Stimulated activated memory B cell treated with anti-CD40 and anti-IgM and Interleukin-4, amounts not matched to agents 10 μg/mL and 1 μg/mL and 100 μg/mL, for 72 hours (primary cell): ENCODE results near the gene GJC3.
"Not testable (repeated sequence)": the region's sequence is repeated elsewhere in the genome, so short reads cannot be mapped to it uniquely, and the experiment has no call there.

Experiments
- ATAC-seq: fragments of 150-1000 bp; cut with Tn5 transposase; 2 replicates; pipeline ENCODE4 v1.10.0; 2021
- H3K27ac Mint-ChIP-seq: one replicate; pipeline ENCODE4 v1.8.0; 2022; ENCODE audit warnings: mild to moderate bottlenecking, mixed read lengths
- H3K27me3 Mint-ChIP-seq: one replicate; pipeline ENCODE4 v1.8.0; 2022; ENCODE audit warnings: mixed read lengths
- H3K36me3 Mint-ChIP-seq: one replicate; pipeline ENCODE4 v1.8.0; 2022; ENCODE audit warnings: mixed read lengths
- H3K4me1 Mint-ChIP-seq: one replicate; pipeline ENCODE4 v1.8.0; 2022; ENCODE audit warnings: mixed read lengths
- H3K4me3 Mint-ChIP-seq: one replicate; pipeline ENCODE4 v1.8.0; 2022; ENCODE audit warnings: mild to moderate bottlenecking, moderate library complexity, mixed read lengths
- H3K9me3 Mint-ChIP-seq: one replicate; pipeline ENCODE4 v1.8.0; 2022; ENCODE audit warnings: mixed read lengths

The GJC3 gene

DNA sequence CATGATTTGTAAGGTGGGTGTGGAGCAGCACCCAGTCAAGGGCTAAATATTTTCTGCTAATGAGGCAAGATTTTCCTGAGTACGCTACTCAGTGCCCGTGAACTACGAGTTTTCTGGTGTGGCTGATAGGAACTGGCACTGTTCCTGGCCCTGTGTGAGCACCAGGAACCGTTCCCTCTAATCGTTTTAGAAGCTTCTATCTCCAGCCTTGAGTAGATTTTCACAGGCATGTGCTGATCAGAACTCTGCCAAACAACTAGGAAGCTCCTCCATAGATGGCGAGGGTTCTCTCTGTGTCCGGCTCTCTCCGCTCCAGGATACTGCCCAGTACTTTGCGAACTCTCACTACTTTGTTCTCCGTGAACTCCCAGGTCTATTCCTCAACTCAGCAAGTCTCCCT lies 27.8 kb downstream of the GJC3 start:
- Mint-ChIP-seq H3K36me3 (peaks cover 62% of the 10 kb centered on the region), H3K27ac (no peak overlapping the region), H3K27me3 (no peaks in the 10 kb centered on the region), H3K9me3 (peaks cover 2% of the 10 kb centered on the region), H3K4me1 (peaks cover 8% of the 10 kb centered on the region), H3K4me3 (no peak overlapping the region)
- ATAC-seq, result no peak

DNA sequence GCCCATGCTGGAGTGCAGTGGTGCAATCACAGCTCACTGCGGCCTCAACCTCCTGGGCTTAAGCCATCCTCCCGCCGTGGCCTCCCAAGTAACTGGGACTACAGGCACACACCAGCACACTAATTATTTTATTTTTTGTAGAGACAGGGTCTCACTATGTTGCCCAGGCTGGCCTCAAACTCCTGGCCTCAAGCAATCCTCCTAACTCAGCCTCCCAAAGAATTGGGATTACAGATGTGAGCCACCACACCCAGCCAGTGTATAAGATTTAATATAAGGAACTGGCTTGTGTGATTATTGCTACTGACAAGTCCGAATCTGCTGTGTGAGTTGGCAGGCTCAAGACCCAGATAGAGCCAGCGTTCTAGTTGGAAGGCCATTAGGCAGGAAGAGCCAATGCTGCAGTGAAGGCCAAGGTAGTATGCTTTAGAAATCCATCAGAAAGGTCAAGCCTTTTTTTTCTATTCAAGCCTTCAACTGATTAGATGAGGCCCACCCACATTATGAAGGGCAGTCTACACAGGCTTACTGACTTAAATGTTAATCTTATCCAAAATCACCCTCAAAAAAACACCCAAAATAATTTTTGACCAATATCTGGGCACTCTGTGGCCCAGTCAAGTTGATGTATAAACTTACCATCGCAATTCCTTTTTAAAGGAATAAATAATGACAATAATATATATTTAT lies 29.4 kb downstream of the GJC3 start:
- Mint-ChIP-seq H3K27ac (no peak overlapping the region), H3K36me3 (peaks cover 61% of the 10 kb centered on the region)
- ATAC-seq, result no peak

DNA sequence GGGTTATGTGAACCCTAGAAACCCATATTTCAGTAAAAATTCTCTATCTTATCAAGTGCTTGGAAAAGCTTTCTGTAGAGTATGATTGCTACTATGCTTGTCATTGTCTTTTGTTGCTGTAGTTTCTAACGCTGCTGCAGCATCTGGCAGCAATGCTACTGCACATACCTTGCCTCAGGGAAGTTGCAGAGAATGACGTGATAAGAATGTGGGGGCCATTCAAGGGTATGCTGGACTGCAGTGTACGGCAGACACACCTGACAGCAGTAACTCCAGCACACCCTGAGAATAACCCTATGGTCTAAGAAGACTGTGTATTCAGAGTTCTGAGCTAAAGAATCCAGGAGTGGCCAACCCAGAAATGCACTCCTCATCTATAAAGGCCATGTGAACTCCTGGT lies 30.6 kb downstream of the GJC3 start:
- ATAC-seq, result no peak
- no peak overlapping the region for H3K27ac Mint-ChIP-seq

More for the DNA sequence above, 29.4 kb downstream of the GJC3 start:
- no peaks in the 10 kb centered on the region for H3K27me3 Mint-ChIP-seq
- peaks cover 2% of the 10 kb centered on the region for H3K9me3 Mint-ChIP-seq
- no peak overlapping the region for H3K4me3 Mint-ChIP-seq
- peaks cover 8% of the 10 kb centered on the region for H3K4me1 Mint-ChIP-seq

DNA sequence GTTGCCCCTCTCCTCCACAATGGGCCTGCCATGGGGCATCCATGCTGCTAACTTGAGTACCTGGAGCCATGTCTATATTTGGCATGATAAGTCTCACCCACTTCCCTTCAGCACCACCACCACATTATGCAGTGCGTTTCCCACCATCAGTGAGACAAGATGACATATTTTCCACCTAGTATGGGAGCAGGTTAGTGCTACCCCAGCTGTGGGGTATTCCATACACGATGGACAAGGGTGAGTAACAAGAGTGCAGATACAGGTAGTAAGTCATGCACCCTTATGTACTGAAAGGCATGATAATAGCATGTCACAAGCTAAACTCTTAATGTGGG lies 31.4 kb downstream of the GJC3 start:
- Mint-ChIP-seq H3K36me3 (peaks cover 55% of the 10 kb centered on the region), H3K27me3 (no peaks in the 10 kb centered on the region), H3K4me3 (no peak overlapping the region), H3K4me1 (peaks cover 8% of the 10 kb centered on the region), H3K9me3 (peaks cover 2% of the 10 kb centered on the region), H3K27ac (no peak overlapping the region)
- ATAC-seq, result no peak

More for the DNA sequence above, 30.6 kb downstream of the GJC3 start:
- Mint-ChIP-seq H3K4me3 (no peak overlapping the region), H3K36me3 (peaks cover 58% of the 10 kb centered on the region), H3K9me3 (peaks cover 2% of the 10 kb centered on the region), H3K27me3 (no peaks in the 10 kb centered on the region), H3K4me1 (peaks cover 8% of the 10 kb centered on the region)

DNA sequence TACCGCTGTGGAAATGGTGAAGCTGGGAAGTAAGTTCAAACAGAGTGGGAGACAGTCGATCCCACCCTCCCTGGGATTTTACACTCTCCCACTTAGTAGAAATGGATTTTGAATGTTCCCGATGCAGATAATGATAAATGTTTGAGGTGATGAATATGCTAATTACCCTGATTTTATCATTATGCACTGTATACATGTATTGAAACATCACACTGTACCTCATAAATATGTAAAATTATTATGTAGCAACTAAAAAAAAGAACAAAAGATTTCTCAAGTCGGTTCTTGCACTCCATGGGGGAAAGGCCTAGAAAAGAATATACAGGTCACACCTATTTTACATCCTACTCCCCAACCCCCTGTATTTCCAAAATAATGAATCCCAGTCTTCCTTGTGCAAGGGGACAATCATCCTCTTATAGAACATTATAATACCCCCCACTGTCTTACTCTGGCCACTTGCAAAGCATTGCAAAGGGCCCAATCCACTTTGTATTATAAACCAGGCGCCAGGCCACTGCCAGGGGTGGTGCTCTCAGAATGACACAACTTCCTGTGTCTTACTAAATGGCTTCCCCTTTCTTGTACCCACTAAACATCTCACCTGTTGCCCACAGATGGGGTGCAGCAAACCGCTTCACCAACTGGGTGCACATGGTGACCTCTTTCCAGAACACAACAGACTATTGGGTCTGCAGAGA lies 31.9 kb downstream of the GJC3 start:
- Mint-ChIP-seq H3K27me3 (no peaks in the 10 kb centered on the region), H3K27ac (no peak overlapping the region), H3K4me3 (no peak overlapping the region), H3K36me3 (peaks cover 55% of the 10 kb centered on the region), H3K4me1 (peaks cover 8% of the 10 kb centered on the region), H3K9me3 (peaks cover 2% of the 10 kb centered on the region)
- ATAC-seq, result peak; percentile 47

DNA sequence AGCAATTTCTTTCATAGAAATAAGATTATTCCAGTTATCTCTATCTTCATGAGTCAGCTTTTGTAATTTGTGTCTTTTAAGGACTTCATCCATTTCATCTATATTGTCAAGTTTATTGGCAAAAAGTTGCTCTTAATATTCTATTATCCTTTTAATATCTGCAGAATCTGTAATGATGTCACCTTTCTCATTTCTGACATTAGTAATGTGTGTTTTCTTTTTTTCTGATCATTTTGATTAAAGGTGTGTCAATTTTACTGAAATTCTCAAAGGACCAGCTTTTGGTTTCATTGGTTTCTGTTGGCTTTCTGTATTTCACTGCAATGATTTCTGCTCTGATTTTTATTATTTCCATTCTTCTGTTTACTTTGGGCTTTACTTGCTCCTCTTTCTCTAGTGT lies 34.7 kb downstream of the GJC3 start:
- H3K4me3 Mint-ChIP-seq, result no peak overlapping the region
- H3K27ac Mint-ChIP-seq, result no peak overlapping the region
- no peaks in the 10 kb centered on the region for H3K27me3 Mint-ChIP-seq
- no peak for ATAC-seq
- peaks cover 7% of the 10 kb centered on the region for H3K9me3 Mint-ChIP-seq
- H3K4me1 Mint-ChIP-seq, result peaks cover 8% of the 10 kb centered on the region
- peaks cover 56% of the 10 kb centered on the region for H3K36me3 Mint-ChIP-seq

DNA sequence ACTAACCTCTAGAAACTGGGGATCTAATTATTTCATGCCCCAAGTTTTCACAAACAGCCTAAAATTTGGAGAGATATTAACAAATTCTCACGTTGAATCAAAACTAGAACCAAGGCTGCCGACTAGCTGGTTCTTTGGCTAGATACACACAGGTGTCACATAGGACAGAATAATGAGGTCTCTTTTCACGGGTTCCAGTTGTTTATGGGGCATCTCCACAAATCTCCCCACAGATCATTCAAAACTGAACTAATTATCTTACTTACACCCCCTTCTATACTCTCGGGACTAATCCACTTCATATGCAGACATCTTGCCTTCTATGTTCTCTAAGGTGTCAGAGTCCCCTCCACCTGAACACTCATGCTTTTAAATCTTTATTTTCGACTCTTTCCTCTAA lies 36.1 kb downstream of the GJC3 start:
- H3K4me3 Mint-ChIP-seq, result no peak overlapping the region
- peaks cover 8% of the 10 kb centered on the region for H3K4me1 Mint-ChIP-seq
- peaks cover 55% of the 10 kb centered on the region for H3K36me3 Mint-ChIP-seq
- no peaks in the 10 kb centered on the region for H3K27me3 Mint-ChIP-seq
- H3K27ac Mint-ChIP-seq, result no peak overlapping the region
- H3K9me3 Mint-ChIP-seq, result peaks cover 7% of the 10 kb centered on the region
- no peak for ATAC-seq

DNA sequence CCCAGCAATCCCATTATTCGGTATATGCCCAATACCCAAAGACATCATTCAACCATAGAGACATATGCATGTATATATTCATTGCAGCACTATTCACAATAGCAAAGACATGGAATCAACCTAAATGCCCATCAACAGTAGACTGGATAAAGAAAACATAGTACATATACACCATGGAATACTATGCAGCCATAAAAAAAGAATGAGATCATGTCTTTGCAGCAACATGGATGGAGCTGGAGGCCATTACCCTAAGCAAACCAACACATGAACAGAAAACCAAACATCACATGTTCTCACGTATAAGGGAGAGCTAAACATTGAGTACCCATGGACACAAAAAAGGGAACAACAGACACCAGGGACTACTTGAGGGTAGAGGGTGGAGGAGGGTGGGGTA lies 39.1 kb downstream of the GJC3 start:
- H3K27ac Mint-ChIP-seq, H3K27me3 Mint-ChIP-seq, H3K4me1 Mint-ChIP-seq, ATAC-seq, H3K4me3 Mint-ChIP-seq, H3K9me3 Mint-ChIP-seq: not testable (repeated sequence)
- peaks cover 58% of the 10 kb centered on the region for H3K36me3 Mint-ChIP-seq

DNA sequence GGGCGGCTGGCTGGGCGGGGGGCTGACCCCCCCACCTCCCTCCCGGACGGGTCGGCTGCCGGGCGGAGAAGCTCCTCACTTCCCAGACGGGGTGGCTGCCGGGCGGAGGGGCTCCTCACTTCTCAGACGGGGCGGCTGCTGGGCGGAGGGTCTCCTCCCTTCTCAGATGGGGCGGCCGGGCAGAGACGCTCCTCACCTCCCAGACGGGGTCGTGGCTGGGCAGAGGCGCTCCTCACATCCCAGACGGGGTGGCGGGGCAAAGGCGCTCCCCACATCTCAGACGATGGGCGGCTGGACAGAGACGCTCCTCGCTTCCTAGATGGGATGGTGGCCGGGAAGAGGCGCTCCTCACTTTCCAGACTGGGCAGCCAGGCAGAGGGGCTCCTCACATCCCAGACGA lies 41.1 kb downstream of the GJC3 start:
- Mint-ChIP-seq H3K36me3 (peaks cover 70% of the 10 kb centered on the region), H3K9me3 (peaks cover 14% of the 10 kb centered on the region)
- not testable (repeated sequence) for H3K4me1 Mint-ChIP-seq, ATAC-seq, H3K4me3 Mint-ChIP-seq, H3K27ac Mint-ChIP-seq, H3K27me3 Mint-ChIP-seq

DNA sequence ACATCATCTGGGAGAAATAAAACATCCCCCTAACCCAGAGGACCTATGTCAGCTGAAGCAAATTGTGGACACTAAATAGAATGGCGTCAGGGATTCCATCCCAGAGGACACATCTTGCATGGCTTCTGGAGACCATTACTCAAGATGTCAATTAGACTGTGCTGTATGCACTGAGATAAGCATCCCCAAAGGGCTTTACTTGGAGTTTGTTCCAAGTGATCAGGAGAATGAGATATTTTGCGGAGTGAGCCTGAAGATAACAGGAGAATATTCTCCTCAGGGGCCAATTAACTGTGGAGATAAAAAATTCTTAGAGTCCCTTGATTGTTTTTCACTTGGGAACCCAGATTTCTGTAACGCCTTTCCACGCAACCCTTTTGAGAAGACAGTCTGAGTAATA lies 48.0 kb downstream of the GJC3 start:
- Mint-ChIP-seq H3K36me3 (peaks cover 55% of the 10 kb centered on the region), H3K4me3 (no peak overlapping the region), H3K27me3 (no peaks in the 10 kb centered on the region), H3K4me1 (no peaks in the 10 kb centered on the region), H3K27ac (no peak overlapping the region), H3K9me3 (peaks cover 7% of the 10 kb centered on the region)
- ATAC-seq, result no peak

DNA sequence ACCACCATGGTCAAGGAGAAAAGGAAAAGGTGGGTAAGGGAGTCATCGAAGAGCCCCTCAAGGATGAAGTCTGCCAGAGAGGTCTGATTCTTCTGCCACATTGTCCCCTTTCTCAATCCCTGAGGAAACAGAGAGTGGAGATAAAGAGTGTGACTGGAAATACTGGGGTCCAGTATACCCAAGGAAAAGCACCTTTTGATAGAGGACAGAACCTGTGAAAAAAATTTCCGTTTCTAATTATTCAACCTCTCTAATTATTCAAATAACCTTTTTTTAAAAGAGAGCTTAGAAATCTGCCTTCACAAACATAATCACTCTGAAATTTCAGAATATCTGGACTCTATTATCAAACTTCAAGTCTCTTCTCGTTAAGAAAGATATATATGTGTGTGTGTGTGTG lies 52.5 kb downstream of the GJC3 start, which contains the start of gene OR2AE1:
Gene OR2AE1 (minus strand): TSS at position 101 of the 400 bp plus-strand sequence. CDS start 0 bp downstream, at position 101.
- H3K36me3 Mint-ChIP-seq, result peaks cover 32% of the 10 kb centered on the region
- H3K9me3 Mint-ChIP-seq, result no peaks in the 10 kb centered on the region
- H3K27ac Mint-ChIP-seq, result no peak within 1 kb of the TSS
- H3K4me3 Mint-ChIP-seq, result no peak within 1 kb of the TSS
- H3K4me1 Mint-ChIP-seq, result no peaks in the 10 kb centered on the region
- peaks cover under 1% of the 10 kb centered on the region for H3K27me3 Mint-ChIP-seq
- no peak for ATAC-seq

DNA sequence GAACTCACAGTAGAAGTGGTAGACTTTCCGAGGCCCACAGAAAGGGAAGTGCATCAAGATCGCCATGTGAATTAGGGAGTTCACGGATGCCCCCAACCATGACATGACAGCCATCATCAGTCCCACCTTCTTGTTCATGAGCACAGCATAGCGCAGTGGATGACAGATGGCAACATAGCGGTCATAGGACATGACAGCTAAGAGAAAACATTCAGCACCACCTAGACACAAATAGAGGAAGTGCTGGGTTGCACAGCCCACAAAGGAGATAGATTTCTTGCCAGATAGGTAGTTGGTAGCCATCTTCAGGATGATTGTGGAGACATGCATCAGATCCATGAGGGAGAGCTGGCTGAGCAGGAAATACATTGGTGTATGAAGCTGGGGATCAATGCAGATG lies 52.9 kb downstream of the GJC3 start:
- ATAC-seq, result no peak
- no peak overlapping the region for H3K4me3 Mint-ChIP-seq
- H3K27ac Mint-ChIP-seq, result no peak overlapping the region
- peaks cover 5% of the 10 kb centered on the region for H3K27me3 Mint-ChIP-seq
- H3K9me3 Mint-ChIP-seq, result no peaks in the 10 kb centered on the region
- no peaks in the 10 kb centered on the region for H3K4me1 Mint-ChIP-seq
- H3K36me3 Mint-ChIP-seq, result peaks cover 32% of the 10 kb centered on the region
